Caco-2 (cell line): ENCODE measurements around the gene SLC12A5. TPM values are rescaled to one million over a fixed set of nuclear protein-coding genes. Genes with fewer than 3 reads are reported as not detected.
"Not testable (repeated sequence)": the region's sequence is repeated elsewhere in the genome, so short reads cannot be mapped to it uniquely, and the experiment has no call there.

Experiments used
- BruUV-seq: library from RNA; stranded (reverse); fragments of 400-500 nt; replicated peaks from 2 replicates; lab custom pipeline; 2021; lab: Mats Ljungman, UMichigan
- CTCF ChIA-PET: fragments of 300-600 bp; sonication (Branson Sonifier 250); formaldehyde crosslinking; loops from one replicate; lab custom pipeline; 2022; ENCODE audit warnings: antibody characterized with exemption; lab: Charles Lee
- POLR2A ChIA-PET: fragments of 300-600 bp; sonication (Branson Sonifier 250); formaldehyde crosslinking; loops from one replicate; lab custom pipeline; 2022; ENCODE audit warnings: antibody characterized with exemption; lab: Charles Lee
- DNase-seq, 2 experiments: peaks; one replicate each; pipeline versions ENCODE4 v3.0.0 to v3.0.0-alpha.2; 2020 to 2022
- H3K27me3 ChIP-seq: replicated peaks from 2 replicates; pipeline ENCODE4 v1.6.0; 2011; ENCODE audit warnings: low read length; ENCODE audit not compliant: control insufficient read depth, insufficient read depth
- H3K36me3 ChIP-seq: 2 replicates; pipeline ENCODE4 v1.5.1; 2011; ENCODE audit warnings: low read length; ENCODE audit not compliant: control insufficient read depth, insufficient read depth
- H3K4me1 ChIP-seq: fragments of 250-450 bp; sonication (Bioruptor Pico); 2 replicates; pipeline ENCODE4 v1.5.1; 2020; ENCODE audit warnings: mild to moderate bottlenecking
- H3K4me3 ChIP-seq: 2 replicates; pipeline ENCODE4 v1.5.1; 2011; ENCODE audit warnings: low read depth, mild to moderate bottlenecking, control low read depth, low read length
- H3K9me3 ChIP-seq: fragments of 250-450 bp; sonication (Bioruptor Pico); 2 replicates; pipeline ENCODE4 v1.5.1; 2020; ENCODE audit warnings: mild to moderate bottlenecking, moderate library complexity
- H3K27ac Mint-ChIP-seq: one replicate; pipeline ENCODE4 v1.8.0; 2022; ENCODE audit warnings: mixed read lengths; ENCODE audit not compliant: unreplicated experiment
- H3K27me3 Mint-ChIP-seq: one replicate; pipeline ENCODE4 v1.8.0; 2022; ENCODE audit warnings: mixed read lengths; ENCODE audit not compliant: insufficient read depth, unreplicated experiment
- H3K36me3 Mint-ChIP-seq: one replicate; pipeline ENCODE4 v1.8.0; 2022; ENCODE audit warnings: mild to moderate bottlenecking, mixed read lengths; ENCODE audit not compliant: insufficient read depth, unreplicated experiment
- H3K4me1 Mint-ChIP-seq: one replicate; pipeline ENCODE4 v1.8.0; 2022; ENCODE audit warnings: low read depth, mixed read lengths; ENCODE audit not compliant: unreplicated experiment
- H3K4me3 Mint-ChIP-seq: one replicate; pipeline ENCODE4 v1.8.0; 2022; ENCODE audit warnings: mild to moderate bottlenecking, moderate library complexity, mixed read lengths; ENCODE audit not compliant: unreplicated experiment
- H3K9me3 Mint-ChIP-seq: one replicate; pipeline ENCODE4 v1.8.0; 2022; ENCODE audit warnings: mixed read lengths; ENCODE audit not compliant: unreplicated experiment
- intact Hi-C: fragments of 100-400 bp; cut with micrococcal nuclease; formaldehyde crosslinking; loops from one replicate; pipeline ENCODE4 v1.10.0; 2022; ENCODE audit not compliant: unreplicated experiment
- total RNA-seq: library from RNA; stranded (reverse); gene quantifications from 2 replicates; pipeline ENCODE4 v1.2.3, GENCODE V29; 2022
- TF ChIP-seq, protein P1 (sequence below), 2 experiments: fragments of 200-600 bp in 1 of 2; IDR thresholded peaks; 1 replicate in 1 of 2; 2 replicates in 1 of 2; pipeline versions ENCODE4 v1.5.1 to v1.8.0; 2011 to 2022; ENCODE audit warnings: antibody characterized with exemption in 1 of 2, control low read depth in 1 of 2, inconsistent platforms in 1 of 2, low read depth in 1 of 2, low read length in 1 of 2, mild to moderate bottlenecking in 1 of 2, moderate library complexity in 1 of 2; ENCODE audit not compliant: insufficient read depth in 1 of 2, severe bottlenecking in 1 of 2, unreplicated experiment in 1 of 2

SLC12A5 gene
- total RNA-seq, 1 experiment from 2014 or later, result 1.9 TPM

DNA sequence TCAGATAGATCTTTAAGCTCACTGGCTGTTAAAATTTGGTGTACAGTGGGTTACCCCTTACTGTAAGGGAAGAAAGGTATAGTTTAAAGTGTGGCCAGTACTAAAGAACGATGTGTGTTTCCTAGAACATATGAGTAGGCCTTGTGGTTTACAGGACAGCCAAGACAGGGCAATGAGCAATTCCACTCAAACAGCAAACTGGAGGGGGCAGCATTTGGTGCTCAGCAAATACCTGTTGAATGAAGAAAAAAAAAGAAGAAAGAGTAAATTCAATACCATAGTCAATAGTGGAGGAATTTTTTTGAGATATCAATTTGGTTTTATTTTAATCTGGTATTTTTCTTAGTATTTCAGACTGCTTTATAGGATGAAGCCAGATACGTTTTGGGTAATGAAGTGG is 64.5 kb downstream of the SLC12A5 start:
- H3K9me3 Mint-ChIP-seq, result no peaks in the 10 kb centered on the region
- POLR2A ChIA-PET, result interaction anchor here (0.5 kb wide), 1 partner anchor 128 kb away, joined by 3 read pairs; no protein-coding TSS in a partner anchor
- no peaks in the 10 kb centered on the region; the same call in 1 of the 2 replicates for H3K9me3 ChIP-seq
- TF ChIP-seq, protein P1, sequence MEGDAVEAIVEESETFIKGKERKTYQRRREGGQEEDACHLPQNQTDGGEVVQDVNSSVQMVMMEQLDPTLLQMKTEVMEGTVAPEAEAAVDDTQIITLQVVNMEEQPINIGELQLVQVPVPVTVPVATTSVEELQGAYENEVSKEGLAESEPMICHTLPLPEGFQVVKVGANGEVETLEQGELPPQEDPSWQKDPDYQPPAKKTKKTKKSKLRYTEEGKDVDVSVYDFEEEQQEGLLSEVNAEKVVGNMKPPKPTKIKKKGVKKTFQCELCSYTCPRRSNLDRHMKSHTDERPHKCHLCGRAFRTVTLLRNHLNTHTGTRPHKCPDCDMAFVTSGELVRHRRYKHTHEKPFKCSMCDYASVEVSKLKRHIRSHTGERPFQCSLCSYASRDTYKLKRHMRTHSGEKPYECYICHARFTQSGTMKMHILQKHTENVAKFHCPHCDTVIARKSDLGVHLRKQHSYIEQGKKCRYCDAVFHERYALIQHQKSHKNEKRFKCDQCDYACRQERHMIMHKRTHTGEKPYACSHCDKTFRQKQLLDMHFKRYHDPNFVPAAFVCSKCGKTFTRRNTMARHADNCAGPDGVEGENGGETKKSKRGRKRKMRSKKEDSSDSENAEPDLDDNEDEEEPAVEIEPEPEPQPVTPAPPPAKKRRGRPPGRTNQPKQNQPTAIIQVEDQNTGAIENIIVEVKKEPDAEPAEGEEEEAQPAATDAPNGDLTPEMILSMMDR (IDR thresholded peaks at IDR 0.05; ENCODE audit: insufficient read depth in 1 of 2, low read depth in 1 of 2, low read length in 1 of 2, severe bottlenecking in 1 of 2, unreplicated experiment in 1 of 2), result peak; percentile 2 to 7
- CTCF ChIA-PET, result no interaction called here
- no TSS peak for BruUV-seq
- no peak overlapping the region for H3K27ac Mint-ChIP-seq
- no peak overlapping the region for H3K4me3 ChIP-seq
- peaks cover 1% of the 10 kb centered on the region for H3K4me1 ChIP-seq
- H3K36me3 ChIP-seq, result no peaks in the 10 kb centered on the region
- H3K27me3 ChIP-seq, result no peaks in the 10 kb centered on the region
- peaks cover 7% of the 10 kb centered on the region for H3K4me1 Mint-ChIP-seq
- peaks cover 18% of the 10 kb centered on the region for H3K36me3 Mint-ChIP-seq
- H3K4me3 Mint-ChIP-seq, result no peak overlapping the region
- no peak for DNase-seq
- peaks cover 12% of the 10 kb centered on the region for H3K27me3 Mint-ChIP-seq
- intact Hi-C loops, result no loop called here

DNA sequence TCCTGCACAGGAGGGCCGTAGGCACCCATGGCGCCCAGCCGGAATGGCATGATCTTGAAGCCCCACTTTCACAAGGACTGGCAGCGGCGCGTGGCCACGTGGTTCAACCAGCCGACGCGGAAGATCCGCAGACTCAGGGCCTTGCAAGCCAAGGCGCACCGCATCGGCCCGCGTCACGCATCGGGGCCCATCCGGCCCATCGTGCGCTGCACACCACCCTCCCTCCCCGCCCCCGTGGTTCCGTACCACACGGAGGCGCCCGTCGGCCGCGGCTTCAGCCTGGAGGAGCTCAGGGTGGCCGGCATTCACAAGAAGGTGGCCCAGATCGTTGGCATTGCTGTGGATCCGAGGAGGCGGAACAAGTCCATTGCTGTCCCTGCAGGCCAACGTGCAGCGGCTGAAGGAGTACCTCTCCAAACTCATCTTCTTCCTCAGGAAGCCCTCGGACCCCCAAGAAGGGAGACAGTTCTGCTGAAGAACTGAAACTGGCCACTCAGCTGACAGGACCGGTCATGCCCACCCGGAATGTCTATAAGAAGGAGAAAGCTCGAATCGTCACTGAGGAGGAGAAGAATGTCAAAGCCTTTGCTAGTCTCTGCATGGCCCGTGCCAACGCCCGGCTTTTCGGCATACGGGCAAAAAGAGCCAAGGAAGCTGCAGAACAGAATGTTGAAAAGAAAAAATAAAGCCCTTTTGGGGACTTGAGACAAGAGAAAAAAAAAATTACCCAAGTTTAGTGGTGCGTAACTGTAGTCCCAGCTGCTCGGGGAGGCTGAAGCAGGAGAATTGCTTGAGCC is 70.7 kb downstream of the SLC12A5 start:
- ChIA-PET CTCF (interaction anchor here (0.6 kb wide), 1 partner anchor 86 kb away, joined by 8 read pairs; no protein-coding TSS in a partner anchor), POLR2A (no interaction called here)
- Histone ChIP-seq H3K4me3 (no peak overlapping the region), H3K36me3 (no peaks in the 10 kb centered on the region), H3K9me3 (peaks cover 20% of the 10 kb centered on the region), H3K27me3 (peaks cover 4% of the 10 kb centered on the region), H3K4me1 (no peaks in the 10 kb centered on the region)
- intact Hi-C loops, result no loop called here
- TF ChIP-seq, protein P1 (IDR thresholded peaks at IDR 0.05; ENCODE audit: insufficient read depth in 1 of 2, low read depth in 1 of 2, low read length in 1 of 2, severe bottlenecking in 1 of 2, unreplicated experiment in 1 of 2), result no peak
- no peak overlapping the region for H3K4me3 Mint-ChIP-seq
- H3K27me3 Mint-ChIP-seq, result peaks cover 25% of the 10 kb centered on the region
- H3K9me3 Mint-ChIP-seq, result no peaks in the 10 kb centered on the region
- BruUV-seq, result no TSS peak
- no peaks in the 10 kb centered on the region for H3K36me3 Mint-ChIP-seq
- no peak overlapping the region for H3K27ac Mint-ChIP-seq
- H3K4me1 Mint-ChIP-seq, result no peaks in the 10 kb centered on the region
- DNase-seq, result no peak

DNA sequence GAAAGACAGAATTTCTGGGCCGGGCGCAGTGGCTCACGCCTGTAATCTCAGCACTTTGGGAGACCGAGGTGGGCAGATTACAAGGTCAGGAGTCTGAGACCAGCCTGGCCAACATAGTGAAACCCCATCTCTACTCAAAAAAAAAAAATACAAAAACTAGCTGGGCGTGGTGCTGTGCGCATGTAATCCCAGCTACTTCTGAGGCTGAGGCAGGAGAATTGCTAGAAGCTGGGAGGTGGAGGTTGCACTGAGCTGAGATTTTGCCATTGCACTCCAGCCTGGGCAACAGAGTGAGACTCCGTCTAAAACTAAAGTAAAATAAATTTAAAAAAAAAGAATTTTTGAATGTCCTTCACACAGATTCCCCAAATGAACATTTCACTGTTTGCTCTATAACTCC is 71.4 kb downstream of the SLC12A5 start:
- H3K9me3 Mint-ChIP-seq, intact Hi-C loops, H3K36me3 ChIP-seq, H3K4me1 ChIP-seq, BruUV-seq, CTCF ChIA-PET, DNase-seq, H3K36me3 Mint-ChIP-seq, H3K4me3 ChIP-seq, H3K27me3 ChIP-seq, H3K4me1 Mint-ChIP-seq, H3K27ac Mint-ChIP-seq, H3K4me3 Mint-ChIP-seq, POLR2A ChIA-PET: not testable (repeated sequence)
- peaks cover 30% of the 10 kb centered on the region for H3K27me3 Mint-ChIP-seq
- H3K9me3 ChIP-seq, result peaks cover 20% of the 10 kb centered on the region
